ENCODE data around the gene STYK1.

DNA sequence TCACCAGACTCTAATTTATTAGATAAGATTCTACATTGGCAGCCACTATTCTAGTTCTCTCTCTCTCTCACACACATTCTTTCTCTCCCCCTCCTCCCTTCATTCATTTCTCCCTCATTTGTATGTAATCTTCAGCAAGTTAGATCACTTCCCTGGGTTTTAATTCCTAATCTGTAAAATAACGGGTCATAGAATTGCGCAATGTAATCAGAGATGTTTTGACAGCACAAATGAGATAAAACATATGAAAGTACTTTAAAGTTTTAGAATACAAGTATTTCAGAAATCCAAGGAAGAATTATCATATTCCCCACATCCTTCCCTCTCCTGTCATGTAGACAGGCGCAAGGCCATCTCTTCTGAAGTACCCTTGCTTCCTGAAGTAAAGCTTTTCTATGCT lies 21.7 kb downstream of the STYK1 start:
- TF ChIP-seq BRF1 (IDR thresholded peaks at IDR 0.05; ENCODE audit: borderline replicate concordance, extremely low read depth, insufficient read length) (no peak), ETV6 (IDR thresholded peaks at IDR 0.05; ENCODE audit: borderline replicate concordance in 1 of 2, low read depth in 2 of 2, low read length in 1 of 2) (no peak), ETV6 (CRISPR knock-in tag; IDR thresholded peaks at IDR 0.05; ENCODE audit: borderline replicate concordance) (no peak), TCF7L2 (IDR thresholded peaks at IDR 0.05; ENCODE audit: low read depth, low read length) (no peak), EZH2 (IDR thresholded peaks at IDR 0.05; ENCODE audit: borderline replicate concordance, low read depth, low read length) (no peak), SAP30 (IDR thresholded peaks at IDR 0.05; ENCODE audit: borderline replicate concordance, insufficient read depth, low read depth, low read length, poor library complexity, severe bottlenecking) (no peak), GATA2 (CRISPR knock-in tag; IDR thresholded peaks at IDR 0.05) (no peak), MYC (IDR thresholded peaks at IDR 0.05; ENCODE audit: low read depth, low read length) (no peak), MYC (CRISPR knock-in tag; IDR thresholded peaks at IDR 0.05; ENCODE audit: borderline replicate concordance, low read depth) (no peak), CTCF (IDR thresholded peaks at IDR 0.05 in 2 of 3, conservative IDR thresholded peaks at IDR 0.05 in 1 of 3; ENCODE audit: insufficient read depth in 2 of 3, low read depth in 1 of 3, low read length in 3 of 3) (no peak), JUN (IDR thresholded peaks at IDR 0.05; ENCODE audit: borderline replicate concordance, low read depth, low read length) (no peak), JUN (CRISPR knock-in tag; IDR thresholded peaks at IDR 0.05; ENCODE audit: borderline replicate concordance) (no peak), MAFK (IDR thresholded peaks at IDR 0.05; ENCODE audit: low read length) (no peak), PHF20 (IDR thresholded peaks at IDR 0.05; ENCODE audit: partially characterized antibody) (no peak), TCF7 (IDR thresholded peaks at IDR 0.05; ENCODE audit: borderline replicate concordance) (no peak), POLR2B (IDR thresholded peaks at IDR 0.05; ENCODE audit: low read depth, partially characterized antibody) (no peak)

Measured in K562 (cell line).